ENCODE data around the gene AGXT.

DNA sequence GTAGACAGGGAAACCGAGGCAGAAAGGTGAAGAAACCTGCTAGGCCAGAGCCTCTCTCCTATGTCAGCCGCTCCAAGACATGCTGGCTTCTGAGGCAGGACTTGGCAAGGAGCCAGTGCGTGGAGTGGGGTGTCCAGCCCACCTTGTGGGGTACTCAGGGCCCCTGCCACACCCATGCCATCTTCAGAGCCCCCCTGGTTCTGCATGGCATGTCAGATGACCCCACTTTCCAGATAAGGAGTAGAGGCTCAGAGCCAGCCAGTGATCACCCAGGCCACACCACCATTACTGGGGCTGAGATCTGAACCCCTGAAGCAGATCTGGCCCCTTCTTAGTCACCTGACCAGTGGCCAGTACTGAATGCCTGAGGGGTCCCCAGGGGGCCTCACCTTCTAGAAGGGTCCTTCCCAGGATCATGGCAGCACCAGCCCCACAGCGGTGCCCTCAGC is 52.2 kb downstream of the AGXT start:
- TF ChIP-seq EP300 (IDR thresholded peaks at IDR 0.05): no peak
- TF ChIP-seq, protein P1, sequence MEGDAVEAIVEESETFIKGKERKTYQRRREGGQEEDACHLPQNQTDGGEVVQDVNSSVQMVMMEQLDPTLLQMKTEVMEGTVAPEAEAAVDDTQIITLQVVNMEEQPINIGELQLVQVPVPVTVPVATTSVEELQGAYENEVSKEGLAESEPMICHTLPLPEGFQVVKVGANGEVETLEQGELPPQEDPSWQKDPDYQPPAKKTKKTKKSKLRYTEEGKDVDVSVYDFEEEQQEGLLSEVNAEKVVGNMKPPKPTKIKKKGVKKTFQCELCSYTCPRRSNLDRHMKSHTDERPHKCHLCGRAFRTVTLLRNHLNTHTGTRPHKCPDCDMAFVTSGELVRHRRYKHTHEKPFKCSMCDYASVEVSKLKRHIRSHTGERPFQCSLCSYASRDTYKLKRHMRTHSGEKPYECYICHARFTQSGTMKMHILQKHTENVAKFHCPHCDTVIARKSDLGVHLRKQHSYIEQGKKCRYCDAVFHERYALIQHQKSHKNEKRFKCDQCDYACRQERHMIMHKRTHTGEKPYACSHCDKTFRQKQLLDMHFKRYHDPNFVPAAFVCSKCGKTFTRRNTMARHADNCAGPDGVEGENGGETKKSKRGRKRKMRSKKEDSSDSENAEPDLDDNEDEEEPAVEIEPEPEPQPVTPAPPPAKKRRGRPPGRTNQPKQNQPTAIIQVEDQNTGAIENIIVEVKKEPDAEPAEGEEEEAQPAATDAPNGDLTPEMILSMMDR (IDR thresholded peaks at IDR 0.05): no peak
